A549 (cell line): Measurements from ENCODE around the gene LAMC1. TPM values are rescaled to one million over a fixed set of nuclear protein-coding genes. Genes with fewer than 3 reads are reported as not detected.

Source experiments
- ATAC-seq, 2 experiments: fragments of 200-7000 bp in 1 of 2; fragments of >200 bp in 1 of 2; cut with Nextera tagmentation in 1 of 2; cut with Tn5 transposase in 1 of 2; 3 replicates each; pipeline versions ENCODE4 v1.8.0 to v1.9.1; 2018 to 2020; ENCODE audit warnings: mild to moderate bottlenecking in 1 of 2, moderate library complexity in 1 of 2
- CTCF ChIA-PET: fragments of 300-600 bp; sonication (Branson Sonifier 250); formaldehyde crosslinking; extraction: SDS; loops from one replicate; lab custom pipeline; 2021; ENCODE audit warnings: antibody characterized with exemption, inconsistent platforms; lab: Yijun Ruan, JAX
- POLR2A ChIA-PET: fragments of 350-600 bp; formaldehyde crosslinking; extraction: SDS; loops from one replicate; lab custom pipeline; 2021; ENCODE audit warnings: antibody characterized with exemption, inconsistent platforms; lab: Yijun Ruan, JAX
- DNase-seq, 2 experiments: peaks; one replicate each; pipeline versions ENCODE4 v3.0.0 to v3.0.0-alpha.2; 2011 to 2016; ENCODE audit warnings: low read depth in 1 of 2, low spot score in 1 of 2
- FAIRE-seq: peaks from 2 replicates; lab custom pipeline; 2011; peaks lifted over from hg19 to GRCh38; lab: Jason Lieb, UNC
- H3K27ac ChIP-seq, 2 experiments: fragments of >200 bp; sonication (Bioruptor Twin); formaldehyde crosslinking; 3 replicates each; pipeline ENCODE4 v1.5.1; 2016 to 2017
- H3K4me1 ChIP-seq: fragments of >200 bp; sonication (Bioruptor Twin); formaldehyde crosslinking; 3 replicates; pipeline ENCODE4 v1.6.1; 2016
- H3K4me2 ChIP-seq: fragments of >200 bp; sonication (Bioruptor Twin); formaldehyde crosslinking; 3 replicates; pipeline ENCODE4 v1.6.1; 2016
- H3K4me3 ChIP-seq: fragments of >200 bp; sonication (Bioruptor Twin); formaldehyde crosslinking; 3 replicates; pipeline ENCODE4 v1.5.1; 2016
- H3K9me3 ChIP-seq: fragments of >200 bp; sonication (Bioruptor Twin); formaldehyde crosslinking; 3 replicates; pipeline ENCODE4 v1.6.1; 2016
- ATOH8 ChIP-seq: fragments of 250-450 bp; sonication (Bioruptor Pico); IDR thresholded peaks from 2 replicates; pipeline ENCODE4 v1.5.0; 2020; ENCODE audit warnings: low read depth, mild to moderate bottlenecking, moderate library complexity
- BCL3 ChIP-seq: fragments of >200 bp; sonication (Bioruptor Twin); formaldehyde crosslinking; IDR thresholded peaks from 3 replicates; pipeline ENCODE4 v1.6.1; 2016
- BHLHE40 ChIP-seq: IDR thresholded peaks from 2 replicates; pipeline ENCODE4 v1.6.1; 2012; ENCODE audit warnings: low read depth, low read length, inconsistent platforms
- CBX2 ChIP-seq: fragments of 200-600 bp; sonication (generic); IDR thresholded peaks from 2 replicates; pipeline ENCODE4 v1.6.1; 2016; ENCODE audit warnings: low read depth, mild to moderate bottlenecking, borderline replicate concordance
- CBX8 ChIP-seq: fragments of 200-600 bp; sonication (generic); IDR thresholded peaks from 2 replicates; pipeline ENCODE4 v1.6.1; 2016
- CEBPB ChIP-seq, 2 experiments: fragments of >200 bp in 1 of 2; sonication (Bioruptor Twin) in 1 of 2; formaldehyde crosslinking in 1 of 2; IDR thresholded peaks; 2 replicates each; pipeline ENCODE4 v1.6.1; 2012 to 2016
- CHD4 ChIP-seq: fragments of 200-600 bp; sonication (generic); IDR thresholded peaks from 2 replicates; pipeline ENCODE4 v1.6.1; 2016; ENCODE audit warnings: antibody characterized with exemption, mild to moderate bottlenecking, borderline replicate concordance
- CTCF ChIP-seq: fragments of >200 bp; sonication (Bioruptor Twin); formaldehyde crosslinking; IDR thresholded peaks from 3 replicates; pipeline ENCODE4 v1.5.1; 2016
- E2F6 ChIP-seq: IDR thresholded peaks from 2 replicates; pipeline ENCODE4 v1.6.1; 2012; ENCODE audit warnings: low read depth, borderline replicate concordance
- EP300 ChIP-seq, 2 experiments: fragments of >200 bp; sonication (Bioruptor Twin); formaldehyde crosslinking; IDR thresholded peaks; 2 replicates in 1 of 2; 3 replicates in 1 of 2; pipeline ENCODE4 v1.6.1; 2016 to 2017
- ESRRA ChIP-seq: fragments of 150-350 bp; IDR thresholded peaks from 2 replicates; pipeline ENCODE4 v1.6.1; 2014; ENCODE audit warnings: mild to moderate bottlenecking, low read length, borderline replicate concordance
- FOXS1 ChIP-seq: fragments of 250-450 bp; sonication (Bioruptor Pico); IDR thresholded peaks from 2 replicates; pipeline ENCODE4 v1.5.0; 2020; ENCODE audit warnings: mild to moderate bottlenecking, moderate library complexity
- GATA3 ChIP-seq: IDR thresholded peaks from 2 replicates; pipeline ENCODE4 v1.6.1; 2012; ENCODE audit warnings: borderline replicate concordance
- HES2 ChIP-seq: fragments of >200 bp; sonication (Bioruptor Twin); formaldehyde crosslinking; IDR thresholded peaks from 2 replicates; pipeline ENCODE4 v1.6.1; 2016
- HOXB5 ChIP-seq: fragments of 250-450 bp; sonication (Bioruptor Pico); IDR thresholded peaks from 2 replicates; pipeline ENCODE4 v1.5.0; 2020; ENCODE audit warnings: mild to moderate bottlenecking, moderate library complexity
- JUN ChIP-seq, 2 experiments: fragments of >200 bp; sonication (Bioruptor Twin); formaldehyde crosslinking; IDR thresholded peaks; 2 replicates in 1 of 2; 3 replicates in 1 of 2; pipeline ENCODE4 v1.6.1; 2016 to 2017
- KDM5A ChIP-seq: fragments of 200-600 bp; sonication (generic); IDR thresholded peaks from 2 replicates; pipeline ENCODE4 v1.6.1; 2016; ENCODE audit warnings: antibody characterized with exemption, mild to moderate bottlenecking
- MAZ ChIP-seq: fragments of 150-350 bp; IDR thresholded peaks from 2 replicates; pipeline ENCODE4 v1.6.1; 2014; ENCODE audit warnings: antibody characterized with exemption, low read depth, low read length, borderline replicate concordance
- NPAS2 ChIP-seq: fragments of 250-450 bp; sonication (Bioruptor Pico); IDR thresholded peaks from 2 replicates; pipeline ENCODE4 v1.8.0; 2022; ENCODE audit warnings: mild to moderate bottlenecking, moderate library complexity, borderline replicate concordance
- POLR2AphosphoS2 ChIP-seq: conservative IDR thresholded peaks from 2 replicates; pipeline ENCODE4 v1.6.1; 2012; ENCODE audit warnings: low read length, improper control_type of control experiment, inconsistent platforms
- RFX5 ChIP-seq: fragments of 450-650 bp; IDR thresholded peaks from 2 replicates; pipeline ENCODE4 v1.7.1; 2014; ENCODE audit warnings: antibody characterized with exemption, mild to moderate bottlenecking, moderate library complexity
- USF2 ChIP-seq: fragments of 450-650 bp; IDR thresholded peaks from 2 replicates; pipeline ENCODE4 v1.6.1; 2014; ENCODE audit warnings: antibody characterized with exemption
- ZC3H11A ChIP-seq: fragments of 450-650 bp; IDR thresholded peaks from 2 replicates; pipeline ENCODE4 v1.6.1; 2014; ENCODE audit warnings: antibody characterized with exemption, mild to moderate bottlenecking
- WGBS: methylation state at CpG from one replicate; pipeline ENCODE4 v1.1.6; 2017; ENCODE audit errors: missing lambda C conversion rate; 5-methylcytosine and 5-hydroxymethylcytosine counted together
- polyA plus RNA-seq, 4 experiments: library from polyadenylated mRNA; depleted of rRNA in 3 of 4; stranded (reverse); fragments of >200 nt; fragmentation: RNase III in 1 of 4; extraction: RNeasy Plus Mini Kit Qiagen cat#74134 plus additional on column Dnase treatment in 1 of 4; gene quantifications; 2 replicates in 3 of 4; 3 replicates in 1 of 4; pipeline ENCODE4 v1.2.3, GENCODE V29; 2011 to 2017

The LAMC1 gene
- polyA plus RNA-seq, 2 of the 4 experiments (the other 2 are of a cell fraction), result 93.7 to 152 TPM

- no peak overlapping the region; a peak in 1 of 6 replicates for H3K27ac ChIP-seq
- POLR2A ChIA-PET, result no interaction called here
- H3K4me3 ChIP-seq, result no peak overlapping the region
- ATAC-seq (peak in 1 of 2 experiments; percentile 56; a peak in 3 of 6 replicates), FAIRE-seq (peak; percentile 7)
- peak overlapping the region; percentile 32 for H3K4me2 ChIP-seq
- peaks cover 75% of the 10 kb centered on the region for H3K4me1 ChIP-seq
- no peak for TF ChIP-seq CBX2
- TF ChIP-seq GATA3, result peak; percentile 67; the same call in 1 of the 2 replicates
- TF ChIP-seq, all 56 proteins: peak for 1
- DNase-seq, result peak in 1 of 2 experiments; percentile 21
- 42% methylated on average over 2 of the region's 2 CpGs for WGBS
- no peaks in the 10 kb centered on the region for H3K9me3 ChIP-seq
- CTCF ChIA-PET, result interaction anchor here (0.8 to 1.5 kb wide), 3 partner anchors 124 to 148 kb away, joined by 3 read pairs; no protein-coding TSS in a partner anchor
These were observed 63.8 kb downstream of the LAMC1 start for GRCh38 chr1:183087001-183087400.

GRCh38 chr1:183089025-183089639, 65.9 kb downstream of the LAMC1 start:
- DNase-seq (peak in 1 of 2 experiments; percentile 19), FAIRE-seq (no peak), ATAC-seq (no peak)
- Histone ChIP-seq H3K4me2 (peak overlapping the region; percentile 40), H3K9me3 (no peaks in the 10 kb centered on the region), H3K4me1 (peaks cover 89% of the 10 kb centered on the region)
- ChIA-PET CTCF (interaction anchor here (1.2 to 1.7 kb wide), 2 partner anchors 8 to 32 kb away, joined by 3 to 4 read pairs; no protein-coding TSS in a partner anchor), POLR2A (no interaction called here)
- TF ChIP-seq ZC3H11A (no peak), USF2 (no peak), CBX2 (no peak), CEBPB (IDR thresholded peaks at IDR 0.05) (no peak), BHLHE40 (no peak), RFX5 (no peak), MAZ (no peak), FOXS1 (CRISPR knock-in tag) (no peak), BCL3 (no peak)
- TF ChIP-seq, all 56 proteins: peak for 0
- 78% methylated on average over 3 of the region's 3 CpGs for WGBS
- Histone ChIP-seq H3K4me3 (no peak overlapping the region), H3K27ac (peak overlapping the region in 1 of 2 experiments; percentile 0; a peak in 1 of 6 replicates)

- FAIRE-seq, result peak; percentile 13
These were observed 67.3 kb downstream of the LAMC1 start for GRCh38 chr1:183090391-183091006.

More at GRCh38 chr1:183090391-183091006, 67.3 kb downstream of the LAMC1 start:
- no peak for DNase-seq
- Histone ChIP-seq H3K27ac (peak overlapping the region in 1 of 2 experiments; percentile 0; a peak in 2 of 6 replicates), H3K4me3 (no peak overlapping the region), H3K4me1 (peaks cover 84% of the 10 kb centered on the region), H3K4me2 (peak overlapping the region; percentile 40; the same call in 2 of the 3 replicates), H3K9me3 (no peaks in the 10 kb centered on the region)
- TF ChIP-seq POLR2AphosphoS2 (no peak), HES2 (no peak), HOXB5 (CRISPR knock-in tag) (no peak), JUN (IDR thresholded peaks at IDR 0.05) (no peak), NPAS2 (CRISPR knock-in tag) (no peak), USF2 (no peak), CBX8 (no peak), CTCF (no peak), KDM5A (no peak), CHD4 (no peak), EP300 (IDR thresholded peaks at IDR 0.05) (no peak), ATOH8 (CRISPR knock-in tag) (no peak), ESRRA (no peak), E2F6 (no peak)
- ChIA-PET CTCF (interaction anchor here (1.7 kb wide), 1 partner anchor 34 kb away, joined by 4 read pairs; no protein-coding TSS in a partner anchor), POLR2A (no interaction called here)
- WGBS, result 55% methylated on average over 5 of the region's 5 CpGs
- ATAC-seq, result no peak
